Measurements from ENCODE around the gene SKAP1.
"Not testable (repeated sequence)": the region's sequence is repeated elsewhere in the genome, so short reads cannot be mapped to it uniquely, and the experiment has no call there.

The SKAP1 gene

DNA sequence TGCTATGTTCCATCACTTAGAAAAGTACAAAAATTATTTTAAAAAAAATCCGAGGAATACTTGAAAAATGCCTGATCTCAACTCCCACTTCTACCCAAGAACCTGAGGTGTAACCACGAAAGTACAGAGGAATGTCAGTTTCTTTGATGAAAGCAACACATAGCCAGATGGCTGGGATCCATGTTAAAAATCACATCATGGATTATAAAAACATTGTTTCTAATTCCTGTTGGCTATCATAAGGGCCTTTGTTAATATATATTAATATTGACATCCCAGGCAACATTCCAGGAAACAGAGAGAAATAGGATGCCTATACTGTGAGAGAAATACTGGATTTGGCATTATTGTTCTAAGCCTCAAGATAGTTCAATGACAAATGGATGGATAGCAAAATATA lies 115.3 kb downstream of the SKAP1 start:
- DNase-seq: no peak

DNA sequence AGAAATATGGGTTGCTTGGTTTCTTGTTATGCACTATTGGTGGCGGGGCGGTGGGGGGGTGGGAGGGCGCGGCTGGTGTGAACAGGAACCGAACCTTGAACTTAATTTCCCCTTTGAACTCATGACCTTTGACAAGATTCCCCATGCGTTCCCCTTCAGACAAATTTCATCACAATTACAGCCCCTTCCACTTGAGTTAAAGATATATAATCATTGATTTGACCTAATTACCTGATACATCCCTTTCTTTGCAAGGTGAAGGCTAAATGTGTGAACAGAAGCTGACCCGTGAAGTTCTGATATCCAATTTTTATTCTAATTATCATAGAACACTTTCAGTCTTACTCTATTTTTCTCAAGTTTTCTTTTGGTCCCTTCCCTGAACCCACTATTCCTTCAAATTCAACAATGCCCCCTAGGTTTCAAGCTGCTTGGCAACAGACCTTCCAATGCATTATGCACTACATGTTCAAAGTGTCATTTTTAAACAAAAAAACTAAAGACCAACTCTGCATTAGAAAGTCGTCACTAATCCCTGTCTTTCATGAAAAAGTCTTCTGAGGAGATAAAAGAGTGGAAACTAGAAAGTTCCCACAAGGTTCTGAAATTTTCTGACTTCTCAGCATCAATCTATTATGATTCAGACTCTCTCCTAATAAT lies 116.8 kb downstream of the SKAP1 start:
- no peak for DNase-seq

GRCh38 chr17:48311324-48311723 lies 118.7 kb downstream of the SKAP1 start:
- DNase-seq: no peak

DNA sequence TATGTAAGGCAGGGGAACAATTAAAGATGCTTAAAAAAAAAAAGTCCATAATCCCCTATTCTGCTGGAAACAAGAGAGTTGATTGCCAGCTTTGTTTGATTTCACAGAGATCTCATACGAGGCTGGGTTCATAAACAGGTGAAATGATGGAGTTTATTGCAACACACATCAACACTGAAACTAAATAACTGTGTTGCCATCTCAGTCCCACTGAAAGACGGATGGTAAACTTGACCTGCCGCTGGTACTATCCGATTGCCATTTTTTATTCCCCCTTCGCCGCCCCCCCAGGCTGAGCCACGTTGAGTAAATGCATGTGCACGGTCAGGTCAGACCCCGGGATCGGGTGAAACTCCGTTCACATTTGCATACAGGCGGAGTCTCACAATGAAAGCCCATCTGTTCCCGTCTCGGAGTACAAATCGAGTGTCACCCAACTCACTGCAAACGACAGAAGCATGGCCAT lies 119.2 kb downstream of the SKAP1 start:
- no peak for DNase-seq

DNA sequence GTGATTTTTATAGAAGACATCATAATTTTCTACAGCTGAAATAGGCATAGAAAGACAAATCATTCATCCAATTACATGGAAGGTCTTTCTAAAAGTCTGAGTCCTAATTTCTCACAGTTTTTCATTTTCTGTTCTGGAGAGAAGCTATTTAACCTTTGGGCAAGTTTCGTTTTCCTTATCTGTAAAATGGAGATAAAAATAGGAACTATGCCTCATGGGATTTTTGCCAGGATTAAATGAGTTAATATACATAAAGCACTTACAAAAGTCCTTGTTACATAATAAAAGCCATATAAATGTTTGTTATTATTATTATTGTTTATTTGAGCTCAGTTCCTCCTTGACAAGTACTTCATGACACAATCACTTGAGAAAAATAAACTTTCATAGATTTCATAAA lies 121.4 kb downstream of the SKAP1 start:
- no peak for DNase-seq

- DNase-seq: peak; percentile 62
Measured at GRCh38 chr17:48307814-48308411, 122.1 kb downstream of the SKAP1 start.

DNA sequence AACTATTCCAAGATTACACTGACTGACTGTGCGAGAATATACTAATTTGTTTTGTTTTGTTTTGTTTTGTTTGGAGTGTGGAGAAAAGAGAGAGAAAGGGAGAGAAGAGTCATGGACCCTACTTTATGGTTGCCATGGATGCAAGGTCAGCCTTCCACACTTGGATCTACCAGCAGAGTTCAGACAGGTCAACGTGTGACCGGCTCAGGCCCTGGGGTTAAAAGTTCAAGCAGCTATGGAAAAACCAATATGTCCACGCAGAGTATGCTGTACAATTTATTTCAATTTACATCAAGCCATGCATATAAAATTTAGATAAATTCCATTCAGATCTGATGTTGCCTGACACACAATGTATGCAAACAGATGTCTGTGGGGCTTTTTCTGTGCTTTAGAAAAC lies 122.8 kb downstream of the SKAP1 start:
- no peak for DNase-seq

GRCh38 chr17:48301002-48301401 lies 129.0 kb downstream of the SKAP1 start:
- DNase-seq: no peak

DNA sequence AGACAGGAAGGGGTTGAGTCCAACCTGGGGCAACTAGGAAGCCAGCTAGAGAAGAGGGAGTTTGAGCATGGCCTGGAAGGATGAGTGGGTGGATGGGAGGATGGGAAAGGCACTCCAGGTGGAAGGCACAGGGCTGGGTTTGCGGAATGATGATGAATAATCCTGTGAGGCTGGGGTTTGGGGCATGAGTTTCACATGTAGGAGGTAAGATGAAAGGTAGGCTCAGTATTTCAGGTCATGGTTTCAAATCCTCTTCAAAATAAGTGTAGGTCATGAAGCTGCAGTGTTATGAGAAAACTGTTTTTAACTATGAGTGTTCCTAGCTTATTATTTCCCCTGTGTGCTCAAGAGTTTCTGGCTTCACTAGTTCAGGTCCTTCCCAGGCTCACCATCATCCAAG lies 130.3 kb downstream of the SKAP1 start:
- DNase-seq: no peak

GRCh38 chr17:48297825-48298224 lies 132.2 kb downstream of the SKAP1 start:
- DNase-seq: no peak

- no peak for DNase-seq
Measured at GRCh38 chr17:48296453-48296852, 133.6 kb downstream of the SKAP1 start.

GRCh38 chr17:48295362-48296288 lies 134.4 kb downstream of the SKAP1 start:
- DNase-seq: peak; percentile 41

- peak; percentile 27 for DNase-seq
Measured at GRCh38 chr17:48294806-48295361, 135.1 kb downstream of the SKAP1 start.

- DNase-seq: peak; percentile 20
Measured at GRCh38 chr17:48294020-48294805, 135.8 kb downstream of the SKAP1 start.

DNA sequence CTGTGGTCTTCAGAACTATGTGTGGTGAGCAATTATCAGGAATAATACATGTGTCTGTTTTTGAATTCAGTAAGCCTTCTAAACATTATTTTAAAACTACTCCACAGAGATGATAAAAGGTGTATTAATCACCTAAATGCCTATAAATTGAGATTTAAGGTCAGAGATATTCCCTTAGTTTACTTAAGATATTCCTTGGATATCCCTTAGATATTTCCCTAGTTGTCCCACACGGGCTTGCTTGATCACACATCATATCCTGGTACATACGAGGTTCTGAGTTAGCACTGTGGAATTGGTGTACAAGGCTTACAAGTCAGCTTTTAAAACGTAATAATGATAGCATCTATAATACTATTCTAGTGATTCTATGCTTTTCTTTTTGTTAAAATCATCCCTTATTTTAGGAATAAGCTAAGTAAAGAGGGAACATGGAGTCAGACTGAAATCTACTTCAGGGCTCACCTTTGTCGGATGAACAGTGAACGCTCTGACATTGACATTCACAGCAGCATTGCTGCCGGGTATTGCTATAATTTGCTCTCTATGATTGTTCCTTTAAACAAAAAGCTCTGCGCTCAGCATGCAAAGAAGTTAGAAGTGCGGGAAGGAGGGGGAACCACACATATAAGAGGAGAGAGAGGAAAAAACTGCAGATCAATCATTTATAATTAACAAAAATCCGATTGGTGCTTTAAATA lies 136.5 kb downstream of the SKAP1 start:
- no peak for DNase-seq

DNA sequence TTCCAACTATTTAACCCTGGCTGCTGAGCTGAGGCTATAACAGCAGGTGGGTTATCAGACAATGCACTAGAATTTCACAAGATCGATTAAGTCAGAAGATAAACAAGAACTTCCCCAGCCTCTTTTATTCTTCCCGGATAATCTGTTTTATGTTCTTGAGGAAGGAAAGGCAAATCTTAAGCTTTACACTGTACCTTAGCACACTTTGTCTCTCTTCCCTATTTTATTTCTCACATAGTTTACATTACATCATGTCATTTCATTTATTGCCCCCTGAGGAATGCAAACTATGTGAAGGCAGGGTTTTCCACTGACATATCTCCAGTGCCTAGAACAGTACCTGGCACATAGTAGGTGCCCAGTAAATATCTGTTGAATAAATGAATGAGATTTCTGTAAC lies 139.6 kb downstream of the SKAP1 start:
- no peak for DNase-seq

DNA sequence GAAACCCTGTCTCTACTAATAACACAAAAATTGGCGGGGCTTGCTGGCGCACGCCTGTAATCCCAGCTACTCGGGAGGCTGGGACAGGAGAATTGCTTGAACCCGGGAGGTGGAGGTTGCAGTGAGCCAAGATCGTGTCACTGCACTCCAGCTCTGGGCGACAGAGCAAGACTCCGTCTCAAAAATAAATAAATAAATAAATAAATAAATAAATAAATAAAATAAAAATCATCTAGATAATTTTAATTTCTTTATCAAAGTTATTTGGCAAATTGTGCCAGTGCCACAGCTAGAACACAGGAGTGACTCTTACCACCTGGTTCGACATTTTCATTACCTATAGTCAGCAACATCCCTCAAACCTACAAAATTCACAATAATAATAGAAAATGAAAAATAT lies 143.1 kb downstream of the SKAP1 start:
- DNase-seq: not testable (repeated sequence)

- no peak for DNase-seq
Measured at GRCh38 chr17:48285614-48286013, 144.4 kb downstream of the SKAP1 start.

DNA sequence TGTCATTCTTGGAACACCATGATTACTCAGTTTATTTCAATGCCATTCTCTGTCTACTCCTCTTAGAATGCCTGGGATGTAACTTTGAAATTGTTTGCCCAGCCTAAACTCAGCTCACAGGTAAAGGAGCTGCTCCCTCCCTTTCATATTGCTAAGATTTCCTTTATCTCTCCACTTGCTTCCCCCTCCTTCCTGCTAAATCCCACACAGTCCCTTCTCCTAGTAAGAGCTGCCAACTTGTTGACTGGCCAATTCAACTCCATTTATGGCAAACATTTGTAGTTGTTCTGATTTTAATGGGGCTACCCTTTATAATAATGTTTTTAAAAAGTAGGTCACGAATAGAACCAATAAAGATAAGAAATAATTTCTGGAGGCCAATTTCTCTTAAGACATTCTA lies 146.1 kb downstream of the SKAP1 start:
- DNase-seq: no peak

- DNase-seq: no peak
Measured at GRCh38 chr17:48283411-48283810, 146.6 kb downstream of the SKAP1 start.

DNA sequence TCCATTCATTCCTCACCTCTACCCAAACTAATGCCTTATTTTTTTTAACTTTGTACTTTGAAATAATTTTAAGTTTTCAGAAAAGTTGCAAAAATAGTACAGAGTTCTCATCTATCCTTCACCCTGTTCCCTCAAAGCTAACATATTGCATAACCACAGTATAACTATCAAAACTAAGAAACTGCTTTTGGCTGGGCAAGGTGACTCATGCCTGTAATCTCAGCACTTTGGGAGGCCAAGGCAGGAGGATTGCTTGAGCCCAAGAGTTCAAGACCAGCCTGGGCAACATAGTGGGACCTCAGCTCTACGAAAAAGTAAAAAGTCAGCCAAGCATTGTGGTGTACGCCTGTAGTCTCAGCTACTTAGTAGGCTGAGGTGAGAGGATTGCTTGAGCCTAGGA lies 147.7 kb downstream of the SKAP1 start:
- no peak for DNase-seq

Data from CD4-positive, alpha-beta T cell treated with Interleukin-17A for 1 hour (primary cell).